Activated T-helper 17 cell treated with anti-CD3 and anti-CD28 coated beads, Interleukin-2, amount 50 U/mL, for 72 hours (primary cell): ENCODE measurements around the gene RBM33. TPM values are rescaled to one million over a fixed set of nuclear protein-coding genes. Genes with fewer than 3 reads are reported as not detected.

Source experiments
- ATAC-seq: fragments of 150-1000 bp; cut with Tn5 transposase; replicated peaks from 2 replicates; pipeline ENCODE4 v1.10.0; 2021; ENCODE audit warnings: mild to moderate bottlenecking, moderate library complexity
- H3K27ac Mint-ChIP-seq: one replicate; pipeline ENCODE4 v1.8.0; 2022; ENCODE audit warnings: mixed read lengths
- H3K27me3 Mint-ChIP-seq: one replicate; pipeline ENCODE4 v1.8.0; 2022; ENCODE audit warnings: mixed read lengths
- H3K36me3 Mint-ChIP-seq: one replicate; pipeline ENCODE4 v1.8.0; 2022; ENCODE audit warnings: low read depth, mild to moderate bottlenecking, mixed read lengths
- H3K4me1 Mint-ChIP-seq: one replicate; pipeline ENCODE4 v1.8.0; 2022; ENCODE audit warnings: mixed read lengths
- H3K4me3 Mint-ChIP-seq: one replicate; pipeline ENCODE4 v1.8.0; 2022; ENCODE audit warnings: mild to moderate bottlenecking, mixed read lengths
- H3K9me3 Mint-ChIP-seq: one replicate; pipeline ENCODE4 v1.8.0; 2022; ENCODE audit warnings: mixed read lengths
- total RNA-seq, 2 donors: library from RNA; stranded (reverse); gene quantifications; one replicate each; pipeline ENCODE4 v1.2.3, GENCODE V29; 2022

RBM33 gene
- total RNA-seq, 2 donors from 2014 or later: 79.6 to 114 TPM

GRCh38 chr7:155766966-155767916 lies 122.8 kb downstream of the RBM33 start:
- H3K9me3 Mint-ChIP-seq: no peaks in the 10 kb centered on the region
- no peak for ATAC-seq
- peaks cover 99% of the 10 kb centered on the region for H3K36me3 Mint-ChIP-seq
- H3K27ac Mint-ChIP-seq: peak overlapping the region; percentile 57
- no peaks in the 10 kb centered on the region for H3K27me3 Mint-ChIP-seq
- peaks cover 38% of the 10 kb centered on the region for H3K4me1 Mint-ChIP-seq
- H3K4me3 Mint-ChIP-seq: no peak overlapping the region

GRCh38 chr7:155769701-155770100 lies 125.2 kb downstream of the RBM33 start:
- Mint-ChIP-seq H3K36me3 (peaks cover 98% of the 10 kb centered on the region), H3K4me3 (no peak overlapping the region), H3K27me3 (no peaks in the 10 kb centered on the region), H3K27ac (peak overlapping the region; percentile 58), H3K4me1 (peaks cover 14% of the 10 kb centered on the region), H3K9me3 (no peaks in the 10 kb centered on the region)
- ATAC-seq: no peak

GRCh38 chr7:155770241-155770640 lies 125.8 kb downstream of the RBM33 start:
- Mint-ChIP-seq H3K27me3 (no peaks in the 10 kb centered on the region), H3K4me3 (no peak overlapping the region), H3K4me1 (peaks cover 13% of the 10 kb centered on the region), H3K36me3 (peaks cover 98% of the 10 kb centered on the region), H3K9me3 (no peaks in the 10 kb centered on the region), H3K27ac (no peak overlapping the region)
- no peak for ATAC-seq

- Mint-ChIP-seq H3K27me3 (no peaks in the 10 kb centered on the region), H3K4me1 (peaks cover 10% of the 10 kb centered on the region), H3K36me3 (peaks cover 98% of the 10 kb centered on the region), H3K9me3 (no peaks in the 10 kb centered on the region), H3K27ac (no peak overlapping the region), H3K4me3 (no peak overlapping the region)
- ATAC-seq: no peak
Observed at GRCh38 chr7:155773531-155773930, 129.1 kb downstream of the RBM33 start.

GRCh38 chr7:155774947-155775346 lies 130.5 kb downstream of the RBM33 start:
- Mint-ChIP-seq H3K9me3 (no peaks in the 10 kb centered on the region), H3K4me3 (no peak overlapping the region), H3K36me3 (peaks cover 98% of the 10 kb centered on the region), H3K27ac (no peak overlapping the region), H3K4me1 (peaks cover 7% of the 10 kb centered on the region), H3K27me3 (no peaks in the 10 kb centered on the region)
- no peak for ATAC-seq

GRCh38 chr7:155775691-155776090 lies 131.2 kb downstream of the RBM33 start:
- Mint-ChIP-seq H3K4me1 (peaks cover 6% of the 10 kb centered on the region), H3K27ac (no peak overlapping the region), H3K9me3 (no peaks in the 10 kb centered on the region), H3K36me3 (peaks cover 98% of the 10 kb centered on the region), H3K4me3 (no peak overlapping the region), H3K27me3 (no peaks in the 10 kb centered on the region)
- no peak for ATAC-seq

GRCh38 chr7:155776606-155777005 lies 132.1 kb downstream of the RBM33 start:
- Mint-ChIP-seq H3K4me1 (peaks cover 6% of the 10 kb centered on the region), H3K9me3 (no peaks in the 10 kb centered on the region), H3K4me3 (no peak overlapping the region), H3K27ac (no peak overlapping the region), H3K27me3 (no peaks in the 10 kb centered on the region), H3K36me3 (peaks cover 98% of the 10 kb centered on the region)
- no peak for ATAC-seq

- peaks cover 96% of the 10 kb centered on the region for H3K36me3 Mint-ChIP-seq
- no peak overlapping the region for H3K4me3 Mint-ChIP-seq
- no peaks in the 10 kb centered on the region for H3K9me3 Mint-ChIP-seq
- H3K27ac Mint-ChIP-seq: peak overlapping the region; percentile 19
- no peak for ATAC-seq
- no peaks in the 10 kb centered on the region for H3K27me3 Mint-ChIP-seq
- H3K4me1 Mint-ChIP-seq: peaks cover 6% of the 10 kb centered on the region
Observed at GRCh38 chr7:155778349-155778748, 133.9 kb downstream of the RBM33 start.

GRCh38 chr7:155780884-155781283 lies 136.4 kb downstream of the RBM33 start:
- Mint-ChIP-seq H3K9me3 (no peaks in the 10 kb centered on the region), H3K27ac (no peak overlapping the region), H3K4me1 (peaks cover 6% of the 10 kb centered on the region), H3K27me3 (no peaks in the 10 kb centered on the region), H3K36me3 (peaks cover 82% of the 10 kb centered on the region), H3K4me3 (no peak overlapping the region)
- ATAC-seq: no peak

- ATAC-seq: no peak
- Mint-ChIP-seq H3K4me3 (no peak overlapping the region), H3K36me3 (peaks cover 76% of the 10 kb centered on the region), H3K27me3 (no peaks in the 10 kb centered on the region), H3K27ac (no peak overlapping the region), H3K4me1 (peaks cover 9% of the 10 kb centered on the region), H3K9me3 (no peaks in the 10 kb centered on the region)
Observed at GRCh38 chr7:155781433-155781832, 137.0 kb downstream of the RBM33 start.

- Mint-ChIP-seq H3K4me1 (peaks cover 9% of the 10 kb centered on the region), H3K4me3 (no peak overlapping the region), H3K27ac (no peak overlapping the region), H3K9me3 (no peaks in the 10 kb centered on the region), H3K36me3 (peaks cover 66% of the 10 kb centered on the region), H3K27me3 (no peaks in the 10 kb centered on the region)
- no peak for ATAC-seq
Observed at GRCh38 chr7:155782466-155782865, 138.0 kb downstream of the RBM33 start.

- H3K27me3 Mint-ChIP-seq: no peaks in the 10 kb centered on the region
Observed at GRCh38 chr7:155785536-155785935, 141.1 kb downstream of the RBM33 start.

GRCh38 chr7:155786491-155786890 lies 142.0 kb downstream of the RBM33 start:
- peaks cover 26% of the 10 kb centered on the region for H3K36me3 Mint-ChIP-seq
- peaks cover 3% of the 10 kb centered on the region for H3K4me1 Mint-ChIP-seq
- no peak overlapping the region for H3K27ac Mint-ChIP-seq
- H3K27me3 Mint-ChIP-seq: no peaks in the 10 kb centered on the region
- no peak for ATAC-seq
- no peaks in the 10 kb centered on the region for H3K9me3 Mint-ChIP-seq
- H3K4me3 Mint-ChIP-seq: no peak overlapping the region

More at GRCh38 chr7:155785536-155785935, 141.1 kb downstream of the RBM33 start:
- Mint-ChIP-seq H3K36me3 (peaks cover 35% of the 10 kb centered on the region), H3K4me3 (no peak overlapping the region), H3K9me3 (no peaks in the 10 kb centered on the region), H3K27ac (no peak overlapping the region), H3K4me1 (peaks cover 3% of the 10 kb centered on the region)
- ATAC-seq: no peak

GRCh38 chr7:155787171-155787851 lies 142.8 kb downstream of the RBM33 start:
- Mint-ChIP-seq H3K27me3 (no peaks in the 10 kb centered on the region), H3K9me3 (no peaks in the 10 kb centered on the region), H3K36me3 (peaks cover 18% of the 10 kb centered on the region), H3K27ac (no peak overlapping the region), H3K4me3 (no peak overlapping the region), H3K4me1 (peaks cover 3% of the 10 kb centered on the region)
- no peak for ATAC-seq

GRCh38 chr7:155788616-155789000 lies 144.1 kb downstream of the RBM33 start:
- Mint-ChIP-seq H3K27me3 (no peaks in the 10 kb centered on the region), H3K9me3 (no peaks in the 10 kb centered on the region), H3K4me1 (peaks cover 3% of the 10 kb centered on the region), H3K27ac (no peak overlapping the region), H3K4me3 (no peak overlapping the region), H3K36me3 (peaks cover 10% of the 10 kb centered on the region)
- ATAC-seq: no peak
